ENCODE measurements around the gene TMEM242.

The TMEM242 gene

DNA sequence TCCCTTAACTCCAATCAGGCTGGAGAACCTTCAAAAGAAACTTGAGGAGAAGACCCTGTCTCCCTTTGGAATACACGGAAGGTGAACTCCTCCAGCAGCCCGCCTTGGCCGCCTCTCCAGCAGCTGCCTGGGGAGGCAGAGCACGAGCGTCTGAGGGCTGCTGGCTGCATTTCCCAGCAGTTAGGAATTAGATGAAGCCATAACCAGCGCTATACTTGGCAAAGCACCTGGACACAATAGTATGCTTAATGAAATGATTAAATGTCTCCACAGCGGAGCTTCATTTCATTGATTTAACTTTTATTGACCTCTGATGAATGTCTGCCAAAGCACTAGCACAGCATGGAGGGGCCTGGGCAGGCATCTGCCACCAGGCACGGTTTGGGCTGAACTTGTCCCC, 73.5 kb downstream of the TMEM242 start:
- DNase-seq (ENCODE audit: low read depth), result no peak

DNA sequence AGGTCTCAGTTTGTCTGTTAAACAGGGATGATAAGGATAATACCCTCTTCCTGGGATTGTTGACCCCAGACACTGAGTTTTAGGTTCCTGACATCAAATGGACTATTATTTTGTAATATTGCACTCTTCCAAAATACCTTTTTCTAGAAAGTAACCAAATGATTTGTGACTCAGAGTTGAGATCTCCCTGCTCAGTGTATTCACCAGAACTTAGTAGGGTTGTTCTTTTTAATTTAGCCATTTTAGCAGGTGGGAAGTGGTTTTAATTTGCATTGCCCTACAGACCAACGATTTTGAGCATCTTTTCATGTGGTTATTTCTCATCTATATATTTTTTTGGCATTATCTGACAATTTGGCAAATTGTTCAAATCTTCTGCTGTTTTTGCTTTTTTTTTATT, 75.1 kb downstream of the TMEM242 start:
- no peak for DNase-seq (ENCODE audit: low read depth)

DNA sequence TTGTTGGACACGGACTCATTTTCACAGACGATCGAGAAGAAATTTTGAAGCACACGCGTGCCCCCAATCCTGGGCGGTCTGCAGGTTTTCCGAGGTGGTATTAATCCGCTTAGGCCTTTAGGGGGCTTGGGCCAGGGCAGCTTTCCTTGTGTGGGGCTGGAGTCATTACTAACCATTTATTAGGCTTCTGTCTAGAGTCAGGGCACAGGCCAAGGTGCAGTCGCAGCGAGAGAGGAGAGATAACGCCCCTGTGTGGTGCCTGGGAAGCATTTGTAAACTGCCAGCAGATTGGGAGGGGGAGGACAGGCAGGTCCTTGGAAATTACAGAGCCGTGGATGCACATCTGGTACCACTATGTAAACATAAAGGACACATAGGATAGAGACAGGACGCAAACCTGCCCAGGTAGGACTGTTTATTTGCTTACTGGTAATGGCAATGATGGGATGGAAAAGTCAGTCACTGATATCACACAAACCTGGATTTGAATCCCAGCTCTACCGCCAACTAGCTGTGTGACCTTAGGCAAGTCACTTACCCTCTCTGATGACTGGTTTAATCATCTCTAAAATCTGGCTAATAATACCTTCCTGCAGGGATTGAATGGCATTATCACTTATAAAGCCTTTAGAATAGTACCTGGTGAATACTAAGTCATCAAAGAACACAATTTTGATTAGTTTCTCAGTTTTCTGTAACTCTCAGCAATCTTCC, 76.4 kb downstream of the TMEM242 start:
- no peak for DNase-seq (ENCODE audit: low read depth)

DNA sequence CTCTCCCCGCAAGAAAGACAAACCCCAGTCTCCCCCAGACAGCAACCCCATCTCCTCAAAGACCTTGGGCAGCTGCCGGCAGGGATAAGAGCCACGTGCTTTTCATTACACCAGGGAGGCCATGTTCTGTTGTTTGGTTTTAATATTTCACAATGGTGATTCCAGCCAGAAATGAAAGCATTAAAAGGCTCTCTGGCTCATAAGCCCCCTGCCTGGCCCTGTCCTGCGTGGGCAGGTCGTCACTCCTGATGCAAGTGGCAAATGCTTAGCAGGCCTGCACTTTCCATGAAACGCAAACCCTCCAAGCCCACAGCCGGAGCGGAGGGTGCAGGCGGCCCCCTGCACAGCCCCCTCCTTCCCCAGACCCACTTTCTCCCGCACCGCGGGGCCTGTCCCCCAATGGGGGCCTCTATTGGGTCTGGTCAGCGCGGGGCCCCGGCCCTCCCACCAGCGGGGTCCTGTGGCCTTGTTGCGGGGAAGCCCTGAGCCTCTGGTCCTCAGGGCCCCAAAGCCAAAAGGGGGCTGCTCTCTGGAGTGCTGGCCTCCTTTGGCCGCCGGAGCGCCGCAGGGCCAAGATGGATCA, 77.2 kb downstream of the TMEM242 start:
- no peak for DNase-seq (ENCODE audit: low read depth)

DNA sequence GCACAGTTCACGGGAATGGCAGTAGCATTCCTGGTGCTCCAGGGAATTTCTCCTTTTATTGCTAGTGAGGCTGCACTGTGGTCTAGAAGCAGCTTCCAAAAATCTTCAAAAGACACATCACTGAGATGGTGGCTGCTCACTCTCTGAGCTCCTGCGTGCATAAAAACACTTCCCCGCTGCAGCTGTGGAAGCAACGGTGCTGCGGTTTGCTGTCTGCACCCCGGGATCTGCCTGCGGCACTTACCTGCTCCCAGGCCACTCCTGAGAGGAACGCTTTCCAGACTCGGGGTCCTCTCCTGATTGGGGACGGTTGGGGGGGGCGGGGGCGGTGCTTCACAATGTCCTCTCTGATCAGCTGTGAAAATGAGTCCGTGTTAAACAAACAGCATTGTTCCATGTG, 77.9 kb downstream of the TMEM242 start:
- DNase-seq (ENCODE audit: low read depth), result no peak

DNA sequence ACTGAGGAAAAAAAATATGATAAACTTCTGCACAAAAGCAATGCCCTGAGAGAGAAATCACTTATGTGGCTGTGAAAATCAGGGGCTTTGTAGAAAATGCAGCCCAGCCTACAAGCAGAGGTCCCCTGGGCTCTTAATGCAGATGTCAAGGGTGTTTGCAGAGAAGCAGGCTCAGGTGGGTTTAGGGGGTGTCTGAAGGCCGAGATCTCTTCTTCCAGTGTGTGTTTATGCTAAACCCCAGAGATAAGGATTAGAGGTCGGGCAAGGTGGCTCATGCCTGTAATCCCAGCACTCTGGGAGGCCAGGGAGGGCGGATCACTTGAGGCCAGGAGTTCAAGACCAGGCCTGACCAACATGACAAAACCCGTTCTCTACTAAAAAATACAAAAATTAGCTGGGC, 78.5 kb downstream of the TMEM242 start:
- DNase-seq (ENCODE audit: low read depth), result no peak

DNA sequence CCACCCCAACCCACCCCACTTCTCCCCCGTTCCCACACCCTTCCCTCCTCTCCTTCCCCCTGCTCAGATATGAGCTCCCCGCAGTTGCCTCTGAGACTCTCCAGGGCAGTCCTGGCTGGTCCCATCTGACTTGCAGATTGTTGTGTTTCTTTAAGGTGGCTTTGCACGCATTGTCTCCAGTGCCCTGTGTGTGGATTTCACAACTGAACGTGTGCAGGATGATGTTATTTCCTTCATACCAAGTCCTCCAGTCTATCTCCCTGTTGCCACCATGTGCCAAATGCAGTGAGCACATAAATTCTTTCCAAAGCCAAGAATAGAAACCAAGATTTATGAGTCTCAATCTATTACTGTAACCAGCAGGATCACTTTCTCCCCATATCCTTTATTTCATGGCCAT, 79.1 kb downstream of the TMEM242 start:
- no peak for DNase-seq (ENCODE audit: low read depth)

DNA sequence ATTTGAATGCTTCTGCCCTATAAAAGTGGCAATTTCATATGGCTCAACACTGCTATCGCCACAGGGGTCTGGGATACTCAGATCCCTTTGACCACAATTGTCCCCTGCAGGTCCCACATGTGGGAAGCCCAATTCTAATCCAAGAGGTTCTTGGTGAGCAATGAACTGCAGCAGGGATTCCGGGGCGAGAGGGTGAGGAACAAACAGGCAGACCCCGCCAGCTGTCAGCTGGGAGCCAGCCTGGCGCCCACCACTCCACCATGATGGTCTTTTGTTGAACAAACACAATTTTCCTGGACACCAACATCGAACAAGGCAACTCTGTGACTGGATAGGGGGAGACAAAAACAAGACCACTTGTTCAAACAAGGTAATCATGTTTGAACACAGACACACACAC, 80.5 kb downstream of the TMEM242 start:
- no peak for DNase-seq (ENCODE audit: low read depth)

DNA sequence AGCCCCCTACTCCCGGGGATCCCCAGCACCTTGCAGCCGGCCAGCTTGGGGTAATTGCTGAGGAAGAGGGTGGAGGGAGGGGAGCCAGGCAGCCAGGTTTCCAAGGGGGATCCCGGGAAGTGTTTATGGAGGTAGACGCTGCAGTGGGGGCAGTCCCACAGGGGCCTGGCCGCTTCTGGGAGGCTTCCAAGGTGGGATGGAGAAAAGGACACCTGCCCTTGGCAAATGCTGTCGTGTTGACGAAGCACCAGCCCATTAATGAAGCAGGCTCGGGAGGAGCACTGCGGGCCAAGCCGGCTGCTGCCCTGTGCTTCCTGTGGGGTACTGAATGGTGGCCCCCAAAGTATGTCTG, 82.4 kb downstream of the TMEM242 start:
- no peak for DNase-seq (ENCODE audit: low read depth)

DNA sequence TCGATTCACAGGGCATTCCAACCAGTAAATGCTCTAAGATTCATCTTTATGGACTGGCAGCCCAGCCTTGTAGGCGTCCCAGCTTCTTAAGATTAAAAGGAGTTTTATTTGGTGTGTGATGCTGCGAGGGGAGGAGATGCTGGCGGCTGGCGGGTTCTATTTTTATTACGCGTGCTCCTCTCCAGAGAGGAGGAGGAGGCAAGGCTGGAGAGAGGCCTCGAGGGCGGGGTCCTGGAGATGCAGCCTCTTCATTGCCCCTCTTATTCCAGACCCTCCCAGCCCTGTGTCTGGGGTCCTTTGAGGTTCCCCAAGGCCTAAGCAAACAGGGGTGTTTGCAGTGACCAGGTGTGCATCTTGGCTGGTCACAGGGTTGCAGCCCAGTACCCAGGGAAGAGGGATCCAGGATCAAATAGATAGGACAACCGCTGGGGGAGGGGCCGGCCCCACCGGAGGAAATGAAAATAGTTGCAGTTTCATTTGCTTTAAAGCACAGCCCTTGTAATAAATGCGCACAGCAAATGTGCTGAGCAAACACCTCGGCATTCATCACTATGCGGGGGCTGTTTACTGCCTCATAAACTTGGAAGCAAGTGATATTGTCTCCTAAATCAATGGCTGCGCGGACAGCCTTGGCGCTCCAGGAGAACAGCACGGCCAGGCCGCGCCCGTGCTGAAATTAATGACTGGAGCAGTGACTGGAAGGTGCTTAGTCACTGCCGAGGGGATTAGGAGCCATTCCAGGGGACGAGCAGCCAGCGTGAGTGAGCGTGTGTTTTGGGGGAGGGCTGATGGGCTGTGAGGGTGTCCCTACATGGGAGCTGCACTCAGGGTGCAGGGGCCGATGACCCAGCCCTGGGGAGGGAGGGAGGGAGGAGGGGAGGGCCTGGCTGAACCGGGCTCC, 83.0 kb downstream of the TMEM242 start:
- DNase-seq (ENCODE audit: low read depth), result no peak

DNA sequence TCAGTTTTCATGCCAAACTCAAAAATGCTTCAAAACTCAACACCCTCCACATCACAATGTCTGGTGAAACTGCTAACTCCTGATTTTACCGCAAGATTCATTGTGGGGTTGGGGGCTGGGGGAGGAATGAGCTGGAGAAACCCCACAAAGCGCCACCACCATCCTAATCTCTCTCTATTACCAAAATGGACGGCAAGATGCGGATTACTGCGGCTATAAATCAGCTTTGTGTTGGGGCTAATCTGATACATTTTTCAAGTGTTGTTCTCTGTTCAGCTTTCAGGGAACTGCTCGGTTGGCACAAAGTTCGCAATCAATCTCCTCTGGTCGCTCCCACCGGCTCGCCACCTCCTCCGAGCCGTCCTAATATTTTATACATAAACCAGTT, 83.7 kb downstream of the TMEM242 start:
- no peak for DNase-seq (ENCODE audit: low read depth)
